NCI-H748 treated with DMSO at 0.1 percent for 48 hours (cell line): ENCODE data around the gene PPP2R5B.
A peak's percentile ranks its signal among the peaks of the same experiment; 100 is the strongest.

ENCODE experiments used
- DNase-seq: peaks from one replicate; lab custom pipeline; 2025; lab: John Stamatoyannopoulos, UW

PPP2R5B gene

GRCh38 chr11:64908766-64909165 lies 15.7 kb upstream of the PPP2R5B start:
- DNase-seq = no peak

DNA sequence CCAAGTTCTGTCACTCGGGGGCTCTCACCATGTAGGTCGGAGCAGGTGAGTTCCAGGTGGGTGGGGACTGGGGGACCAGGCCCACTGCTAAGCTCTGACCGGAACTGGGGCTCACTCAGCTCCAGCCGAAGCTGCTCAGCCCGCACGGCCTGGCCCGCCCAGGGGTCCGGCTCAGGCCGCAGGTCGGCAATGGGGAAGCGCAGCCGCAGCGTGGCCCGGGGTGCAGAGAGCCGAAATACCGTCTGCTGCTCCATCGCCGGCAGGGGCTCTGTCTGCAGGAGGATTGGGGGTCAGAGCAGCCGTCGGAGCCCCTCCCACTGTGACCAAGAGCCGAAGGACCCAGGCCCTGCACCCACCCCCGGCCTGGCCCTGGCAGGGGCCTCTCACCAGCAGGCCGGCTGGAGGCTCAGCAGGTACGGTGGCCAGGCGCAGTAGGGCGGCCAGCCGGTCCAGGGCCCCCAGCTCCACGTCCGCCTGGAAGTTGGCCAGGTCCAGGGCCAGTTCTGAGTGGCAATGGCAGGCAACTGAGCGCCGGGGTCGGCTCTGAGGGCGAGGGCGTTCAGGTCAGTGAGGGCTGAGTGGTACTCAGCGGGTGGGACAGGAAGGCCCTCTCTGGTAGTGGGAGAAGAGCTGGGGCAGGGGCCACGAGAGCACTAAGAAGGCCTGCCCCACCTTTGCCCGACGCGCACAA lies 14.7 kb upstream of the PPP2R5B start:
- no peak for DNase-seq

GRCh38 chr11:64910451-64911093 lies 13.9 kb upstream of the PPP2R5B start:
- no peak for DNase-seq

GRCh38 chr11:64911142-64911541 lies 13.3 kb upstream of the PPP2R5B start:
- DNase-seq = no peak

DNA sequence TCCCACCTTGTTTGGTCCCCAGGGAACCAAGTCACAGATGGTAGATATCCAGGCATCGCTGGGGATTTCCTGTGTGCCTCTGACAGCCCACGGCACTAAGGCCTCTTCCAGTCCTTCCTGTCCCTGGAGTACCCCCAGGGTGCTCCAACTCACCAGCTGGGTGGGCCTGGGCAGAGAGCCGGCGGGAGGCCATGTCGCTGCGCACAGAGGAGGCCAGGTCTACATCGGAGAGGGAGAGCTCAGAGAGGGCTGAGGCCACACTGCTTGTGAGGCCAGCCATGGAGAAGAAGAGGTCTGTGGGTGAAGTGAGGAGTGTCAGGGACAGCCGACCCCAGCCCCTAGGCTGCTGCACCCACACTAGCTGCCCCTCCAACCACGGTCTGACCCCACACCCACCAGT lies 12.8 kb upstream of the PPP2R5B start:
- no peak for DNase-seq

GRCh38 chr11:64913171-64913727 lies 11.2 kb upstream of the PPP2R5B start:
- DNase-seq = no peak

DNA sequence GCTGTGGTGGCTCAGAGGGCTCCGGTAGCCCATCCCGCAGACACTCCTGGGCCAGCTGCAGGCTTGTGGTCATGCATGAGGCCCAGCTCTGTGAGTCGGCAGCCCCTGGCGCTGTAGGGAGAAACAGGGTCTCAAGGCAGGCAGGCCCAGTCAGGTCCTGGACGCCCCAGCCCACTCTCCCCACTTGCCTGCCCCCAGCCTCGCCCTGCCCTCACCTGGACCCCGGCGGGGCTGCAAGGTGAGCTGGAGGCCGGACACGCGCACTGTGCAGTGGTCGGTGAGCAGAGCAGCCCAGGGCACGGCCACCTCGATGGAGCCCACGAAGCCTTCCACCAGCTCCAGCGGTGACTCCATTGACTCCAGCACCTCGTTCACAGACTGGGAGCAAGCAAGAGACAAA lies 10.4 kb upstream of the PPP2R5B start:
- DNase-seq = no peak

DNA sequence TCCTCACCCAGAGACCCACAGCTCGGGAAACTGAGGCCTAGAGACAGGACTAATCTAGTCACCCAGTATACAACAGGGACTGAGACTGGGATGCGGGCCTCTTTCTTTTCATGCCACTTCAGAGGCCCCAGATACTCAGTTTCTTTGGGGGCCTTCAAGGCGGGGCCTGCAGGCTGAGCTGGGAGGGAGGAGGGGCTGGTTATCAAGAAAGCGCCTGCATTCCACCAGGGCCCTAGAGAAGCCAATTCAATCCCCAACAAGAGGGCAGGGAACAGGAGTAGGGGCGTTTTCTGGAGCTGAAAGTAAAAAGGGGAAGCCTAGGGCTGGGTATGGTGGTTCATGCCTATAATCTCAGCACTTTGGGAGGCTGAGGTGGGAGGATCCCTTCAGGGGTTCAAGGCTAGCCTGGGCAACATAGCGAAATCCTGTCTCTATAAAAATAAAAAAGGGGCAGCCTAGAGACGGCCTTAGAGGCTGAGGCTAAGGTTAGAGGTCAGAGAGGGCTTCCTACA lies 9.1 kb upstream of the PPP2R5B start:
- DNase-seq = no peak

DNA sequence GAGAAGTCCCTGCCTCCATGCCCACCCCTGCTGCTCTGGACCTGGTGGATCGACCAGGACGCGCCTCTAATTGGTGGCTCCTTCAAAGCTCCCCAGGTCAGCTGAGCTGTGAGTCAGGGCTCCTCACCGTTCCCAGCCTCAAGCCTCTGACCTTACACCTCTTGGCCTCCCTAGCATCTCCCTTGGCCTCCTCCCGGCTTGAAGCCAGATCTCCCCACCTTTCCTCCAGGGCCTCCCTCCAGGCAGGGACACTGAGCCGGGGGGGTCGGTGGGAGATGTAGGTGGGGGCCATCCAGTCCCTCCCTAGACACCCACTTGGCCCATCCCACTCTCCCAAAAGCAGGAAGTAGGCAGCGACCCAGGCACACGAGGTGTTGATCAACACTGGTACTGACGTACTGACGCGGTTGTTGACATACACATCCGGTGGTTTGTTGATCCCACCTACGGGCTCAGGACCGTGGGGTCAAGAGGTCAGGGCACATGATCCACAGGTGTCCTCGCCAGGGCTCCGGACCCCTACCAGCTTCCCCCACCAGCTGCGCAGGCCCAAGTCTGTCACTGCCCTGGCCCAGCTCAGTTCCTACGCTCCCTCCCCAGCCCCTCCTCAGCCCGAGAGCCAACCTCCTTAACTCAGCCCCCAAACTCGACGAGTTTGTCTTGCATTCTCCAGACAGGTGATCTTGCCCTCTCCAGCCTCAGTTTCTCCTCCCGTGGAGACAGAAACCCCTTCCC lies 8.3 kb upstream of the PPP2R5B start:
- no peak for DNase-seq

DNA sequence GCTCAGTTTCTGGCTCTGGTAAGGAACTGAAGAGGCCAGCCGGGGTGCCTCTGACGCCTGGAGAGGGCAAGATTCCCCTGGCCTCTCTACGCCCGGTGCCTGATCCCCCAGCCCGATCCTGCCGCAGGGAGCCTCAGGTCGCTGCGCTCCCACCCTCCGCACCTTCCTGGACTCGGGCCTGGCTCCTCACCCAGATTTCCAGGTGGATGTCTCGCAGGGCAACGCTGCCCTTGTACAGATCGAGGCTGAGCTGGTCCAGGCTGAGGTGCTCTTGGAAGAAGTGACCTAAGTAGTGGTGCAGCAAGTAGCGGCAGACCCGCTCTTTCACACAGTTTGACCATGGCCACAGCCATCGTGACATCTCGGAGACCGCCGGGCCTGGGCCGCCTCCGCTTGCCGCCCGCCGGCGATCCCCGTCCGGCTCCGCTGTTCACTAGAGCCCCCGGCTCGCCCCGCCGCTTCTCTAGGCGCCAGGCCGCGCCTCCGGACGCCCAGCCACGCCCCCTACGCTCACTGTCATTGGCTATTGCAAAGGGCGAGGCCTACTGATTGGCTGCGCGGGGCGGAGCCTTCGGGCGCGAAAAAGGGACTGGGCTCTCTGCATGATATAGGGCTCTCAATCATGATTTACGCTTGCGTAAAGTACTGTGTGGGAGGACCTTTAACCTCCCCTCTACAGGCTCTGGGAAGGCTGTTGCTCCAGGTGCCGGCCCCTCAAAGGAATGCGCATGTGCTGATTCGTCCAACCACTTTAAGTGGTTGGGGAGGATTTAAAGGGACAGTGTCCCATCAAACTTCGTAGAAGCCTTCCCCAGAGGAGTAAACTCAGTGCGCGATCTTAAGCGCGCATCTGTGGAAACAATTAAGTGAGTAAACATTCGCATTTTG lies 7.5 kb upstream of the PPP2R5B start, which contains the start of gene ATG2A:
TSS of gene ATG2A (minus strand) at position 435 of the 888 bp plus-strand sequence. CDS start at position 361, 74 bp downstream.
- peak; percentile 98 for DNase-seq

GRCh38 chr11:64917663-64917995 lies 6.9 kb upstream of the PPP2R5B start:
- no peak for DNase-seq

GRCh38 chr11:64918017-64918416 lies 6.5 kb upstream of the PPP2R5B start:
- no peak for DNase-seq

DNA sequence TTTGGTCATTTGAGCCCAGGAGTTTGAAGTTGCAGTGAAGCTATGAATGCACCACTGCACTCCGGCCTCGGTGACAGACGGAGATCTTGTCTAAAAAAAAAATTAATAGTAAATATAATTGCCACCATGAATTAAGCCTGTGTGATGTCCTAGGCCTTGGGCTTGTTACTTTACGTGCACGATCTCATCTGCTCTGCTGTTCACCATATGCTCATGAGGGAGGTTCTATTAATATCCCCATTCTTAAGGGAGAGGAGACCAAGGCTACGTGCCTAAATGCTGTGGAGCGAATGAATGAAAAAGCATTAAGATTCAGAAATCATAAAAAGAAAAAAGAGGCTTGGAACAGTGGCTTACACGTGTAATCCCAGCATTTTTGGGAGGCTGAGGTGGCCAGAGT lies 4.9 kb upstream of the PPP2R5B start:
- DNase-seq = no peak

- DNase-seq = no peak
These were observed 4.4 kb upstream of the PPP2R5B start for GRCh38 chr11:64920124-64920523.

GRCh38 chr11:64921384-64921783 lies 3.1 kb upstream of the PPP2R5B start:
- DNase-seq = no peak

GRCh38 chr11:64923151-64923661 lies 1.3 kb upstream of the PPP2R5B start:
- DNase-seq = no peak

DNA sequence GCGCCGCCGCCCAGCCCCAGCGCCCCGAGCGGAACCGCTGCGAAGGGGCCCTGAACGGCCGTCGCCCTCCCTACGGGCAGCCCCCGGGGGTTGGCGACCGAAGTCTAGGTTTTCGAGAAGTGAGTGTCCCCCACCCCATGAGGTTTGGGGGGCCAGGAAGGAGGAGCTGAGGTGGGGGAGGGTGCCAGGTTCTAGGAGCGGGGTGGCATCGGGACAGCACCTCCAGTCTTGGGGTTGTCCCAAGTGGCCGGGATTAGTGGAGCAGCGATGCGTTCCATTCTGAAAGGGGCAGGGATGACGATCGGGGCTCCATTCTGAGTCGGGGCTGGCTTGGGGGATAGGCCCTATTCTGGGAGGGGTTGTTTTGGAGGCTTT lies 408 bp downstream of the PPP2R5B start:
- no peak for DNase-seq

- DNase-seq = no peak
These were observed 1.3 kb downstream of the PPP2R5B start for GRCh38 chr11:64925536-64926436.

DNA sequence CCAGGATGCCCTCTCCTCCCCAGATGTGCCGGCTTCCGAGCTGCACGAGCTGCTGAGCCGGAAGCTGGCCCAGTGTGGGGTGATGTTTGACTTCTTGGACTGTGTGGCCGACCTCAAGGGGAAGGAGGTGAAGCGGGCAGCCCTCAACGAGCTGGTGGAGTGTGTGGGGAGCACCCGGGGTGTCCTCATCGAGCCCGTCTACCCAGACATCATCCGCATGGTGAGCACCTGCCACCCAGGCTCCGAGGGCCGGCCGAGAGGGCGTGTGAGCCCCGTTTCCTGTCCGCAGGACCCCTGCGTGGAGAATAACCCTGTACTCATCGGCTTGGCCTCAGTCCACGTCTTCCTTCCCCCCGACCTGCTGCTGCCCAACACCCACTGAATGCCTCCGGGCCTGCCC lies 2.2 kb downstream of the PPP2R5B start:
- DNase-seq = no peak

GRCh38 chr11:64928957-64929356 lies 4.5 kb downstream of the PPP2R5B start:
- DNase-seq = no peak
